ENCODE data around the gene S100A8.
A peak's percentile ranks its signal among the peaks of the same experiment; 100 is the strongest.
"Not testable (repeated sequence)": the region's sequence is repeated elsewhere in the genome, so short reads cannot be mapped to it uniquely, and the experiment has no call there.

S100A8 gene

GRCh38 chr1:153360592-153361479 lies 30.0 kb downstream of the S100A8 start:
- DNase-seq = no peak

GRCh38 chr1:153360190-153360589 lies 30.7 kb downstream of the S100A8 start:
- no peak for DNase-seq

GRCh38 chr1:153359241-153359640 lies 31.6 kb downstream of the S100A8 start:
- DNase-seq = no peak

- DNase-seq = no peak
Measured at GRCh38 chr1:153358691-153358975, 32.2 kb downstream of the S100A8 start.

GRCh38 chr1:153357853-153358690 lies 32.8 kb downstream of the S100A8 start, which contains the start of gene S100A9:
Gene S100A9, plus strand, starts transcription at chr1:153357854. Its CDS starts 430 bp downstream, at chr1:153358284.
- DNase-seq = no peak

GRCh38 chr1:153357076-153357852 lies 33.6 kb downstream of the S100A8 start:
- no peak for DNase-seq

- DNase-seq = no peak
Measured at GRCh38 chr1:153356392-153357075, 34.3 kb downstream of the S100A8 start.

GRCh38 chr1:153355445-153356071 lies 35.3 kb downstream of the S100A8 start:
- DNase-seq = peak; percentile 52

- DNase-seq = no peak
Measured at GRCh38 chr1:153354515-153355193, 36.2 kb downstream of the S100A8 start.

- DNase-seq = no peak
Measured at GRCh38 chr1:153353226-153353947, 37.5 kb downstream of the S100A8 start.

GRCh38 chr1:153352523-153352922 lies 38.4 kb downstream of the S100A8 start:
- DNase-seq = peak; percentile 87

GRCh38 chr1:153350321-153350957 lies 40.4 kb downstream of the S100A8 start:
- no peak for DNase-seq

- no peak for DNase-seq
Measured at GRCh38 chr1:153349363-153350320, 41.2 kb downstream of the S100A8 start.

GRCh38 chr1:153348511-153349362 lies 42.1 kb downstream of the S100A8 start, which contains the start of gene PGLYRP4:
Gene PGLYRP4, minus strand, starts transcription at chr1:153348841. Its CDS starts 909 bp downstream, at chr1:153347932.
- no peak for DNase-seq

- no peak for DNase-seq
Measured at GRCh38 chr1:153347856-153348255, 43.0 kb downstream of the S100A8 start.

GRCh38 chr1:153347049-153347448 lies 43.8 kb downstream of the S100A8 start:
- DNase-seq = not testable (repeated sequence)

- peak; percentile 99 for DNase-seq
Measured at GRCh38 chr1:153346077-153346723, 44.7 kb downstream of the S100A8 start.

Data from NCI-H187 treated with DMSO at 0.1 percent for 48 hours (cell line).